ENCODE data around the gene ACMSD.

DNA sequence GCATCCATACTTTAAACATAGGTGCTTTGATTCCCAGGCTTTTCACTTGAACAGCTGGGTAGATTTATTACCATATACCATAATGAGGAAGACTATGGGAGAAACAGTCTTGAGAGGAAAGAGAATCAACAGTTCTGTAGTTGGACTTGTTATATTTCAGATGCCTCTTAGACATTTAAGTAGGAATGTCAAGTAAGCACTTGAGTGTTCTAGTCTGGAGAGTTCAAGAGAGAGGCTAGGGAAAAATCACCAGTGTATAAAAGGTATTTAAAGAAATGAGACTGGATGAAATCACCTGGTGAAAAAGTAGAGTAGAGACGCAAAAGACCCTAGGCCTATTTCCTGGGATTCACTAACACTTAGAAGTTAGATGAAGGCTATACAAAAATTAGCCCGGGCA is 66.8 kb downstream of the ACMSD start:
- TF ChIP-seq, protein P1, sequence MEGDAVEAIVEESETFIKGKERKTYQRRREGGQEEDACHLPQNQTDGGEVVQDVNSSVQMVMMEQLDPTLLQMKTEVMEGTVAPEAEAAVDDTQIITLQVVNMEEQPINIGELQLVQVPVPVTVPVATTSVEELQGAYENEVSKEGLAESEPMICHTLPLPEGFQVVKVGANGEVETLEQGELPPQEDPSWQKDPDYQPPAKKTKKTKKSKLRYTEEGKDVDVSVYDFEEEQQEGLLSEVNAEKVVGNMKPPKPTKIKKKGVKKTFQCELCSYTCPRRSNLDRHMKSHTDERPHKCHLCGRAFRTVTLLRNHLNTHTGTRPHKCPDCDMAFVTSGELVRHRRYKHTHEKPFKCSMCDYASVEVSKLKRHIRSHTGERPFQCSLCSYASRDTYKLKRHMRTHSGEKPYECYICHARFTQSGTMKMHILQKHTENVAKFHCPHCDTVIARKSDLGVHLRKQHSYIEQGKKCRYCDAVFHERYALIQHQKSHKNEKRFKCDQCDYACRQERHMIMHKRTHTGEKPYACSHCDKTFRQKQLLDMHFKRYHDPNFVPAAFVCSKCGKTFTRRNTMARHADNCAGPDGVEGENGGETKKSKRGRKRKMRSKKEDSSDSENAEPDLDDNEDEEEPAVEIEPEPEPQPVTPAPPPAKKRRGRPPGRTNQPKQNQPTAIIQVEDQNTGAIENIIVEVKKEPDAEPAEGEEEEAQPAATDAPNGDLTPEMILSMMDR (conservative IDR thresholded peaks at IDR 0.05; ENCODE audit: low read length): no peak
- TF ChIP-seq EZH2phosphoT487 (IDR thresholded peaks at IDR 0.05; ENCODE audit: borderline replicate concordance, low read depth, low read length): no peak

Measured in OCI-LY7 (cell line).